ENCODE data around the gene SLC22A12. TPM values are rescaled to one million over a fixed set of nuclear protein-coding genes. Genes with fewer than 3 reads are reported as not detected.

SLC22A12 gene
- total RNA-seq, 1 donor from 2014 or later: not detected

GRCh38 chr11:64649291-64649697 lies 58.3 kb downstream of the SLC22A12 start:
- TF ChIP-seq CTCF (IDR thresholded peaks at IDR 0.05; ENCODE audit: insufficient read depth, low read length, poor library complexity, severe bottlenecking): peak; percentile 50
- Histone ChIP-seq H3K4me3 (ENCODE audit: low read depth, low read length) (no peak overlapping the region), H3K27me3 (ENCODE audit: control insufficient read depth, insufficient read depth, low read length) (peaks cover 56% of the 10 kb centered on the region), H3K36me3 (ENCODE audit: control insufficient read depth, insufficient read depth, low read length) (no peaks in the 10 kb centered on the region)
- no peak for DNase-seq (ENCODE audit: low read depth)

GRCh38 chr11:64650923-64651523 lies 60.0 kb downstream of the SLC22A12 start:
- no peak for DNase-seq (ENCODE audit: low read depth)

More at GRCh38 chr11:64650923-64651523, 60.0 kb downstream of the SLC22A12 start:
- no peaks in the 10 kb centered on the region for H3K36me3 ChIP-seq (ENCODE audit: control insufficient read depth, insufficient read depth, low read length)
- TF ChIP-seq CTCF (IDR thresholded peaks at IDR 0.05; ENCODE audit: insufficient read depth, low read length, poor library complexity, severe bottlenecking): peak; percentile 46
- H3K27me3 ChIP-seq (ENCODE audit: control insufficient read depth, insufficient read depth, low read length): peaks cover 46% of the 10 kb centered on the region
- no peak overlapping the region for H3K4me3 ChIP-seq (ENCODE audit: low read depth, low read length)

Other genes with a start within 250 kb of the SLC22A12 start
- gene RPS6KA4, start 232.1 kb upstream of the SLC22A12 start, total RNA-seq: 35.7 and 43.0 TPM in 2 replicates
- not detected in 2 replicates for gene SLC22A11, start 35.3 kb upstream of the SLC22A12 start, total RNA-seq
- gene NRXN2, start 132.0 kb downstream of the SLC22A12 start, total RNA-seq: not detected in 2 replicates
- gene RASGRP2, start 152.9 kb downstream of the SLC22A12 start, total RNA-seq: 0.41 and 0.96 TPM in 2 replicates
- gene PYGM, start 168.8 kb downstream of the SLC22A12 start, total RNA-seq: 0.17 and 0.27 TPM in 2 replicates
- gene SF1, start 187.3 kb downstream of the SLC22A12 start, total RNA-seq: 194 and 216 TPM in 2 replicates
- 33.2 and 40.6 TPM in 2 replicates for gene MAP4K2, start 212.0 kb downstream of the SLC22A12 start, total RNA-seq
- 24.6 and 28.5 TPM in 2 replicates for gene MEN1, start 219.3 kb downstream of the SLC22A12 start, total RNA-seq

Data from kidney epithelial cell (primary cell).